ENCODE results near the gene CTBP1.

Gene CTBP1

DNA sequence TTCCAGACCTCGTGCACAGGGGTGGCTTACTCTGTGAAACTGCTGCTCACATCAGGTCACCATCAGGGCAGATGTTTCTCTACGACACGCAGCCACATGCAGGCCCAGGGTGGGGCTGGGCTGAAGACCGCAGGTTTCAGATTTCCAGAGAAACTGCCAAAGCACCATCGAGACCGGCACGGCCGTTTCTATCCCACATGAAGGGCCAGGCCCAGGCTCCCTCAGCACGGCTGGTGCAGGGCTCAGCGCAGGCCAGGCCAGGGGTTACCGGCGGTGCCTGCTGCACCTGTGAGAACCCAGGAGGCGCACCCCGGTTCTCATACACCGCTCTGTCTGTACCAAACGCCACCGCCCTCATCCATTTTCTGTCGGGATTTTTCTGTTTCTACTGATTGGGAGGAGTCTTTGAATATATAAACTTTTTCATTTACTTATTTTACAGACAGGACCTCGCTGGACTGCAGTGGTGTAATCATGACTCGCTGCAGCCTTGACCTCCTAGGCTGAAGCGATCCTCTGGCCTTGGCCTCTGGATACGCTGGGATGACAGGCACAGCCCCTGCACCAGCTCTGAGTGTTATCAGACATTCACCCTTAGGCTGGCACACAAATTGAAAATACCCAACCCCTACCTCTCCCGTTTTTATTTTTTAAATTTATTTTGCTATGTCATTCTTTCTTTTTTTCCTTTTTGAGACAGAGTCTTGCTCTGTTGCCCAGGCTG, 17.1 kb downstream of the CTBP1 start:
- DNase-seq (ENCODE audit: low read depth), result no peak
- no peak for TF ChIP-seq CTCF (conservative IDR thresholded peaks at IDR 0.05; ENCODE audit: low read depth, low read length)
- no peak overlapping the region for H3K4me3 ChIP-seq (ENCODE audit: low read length)

DNA sequence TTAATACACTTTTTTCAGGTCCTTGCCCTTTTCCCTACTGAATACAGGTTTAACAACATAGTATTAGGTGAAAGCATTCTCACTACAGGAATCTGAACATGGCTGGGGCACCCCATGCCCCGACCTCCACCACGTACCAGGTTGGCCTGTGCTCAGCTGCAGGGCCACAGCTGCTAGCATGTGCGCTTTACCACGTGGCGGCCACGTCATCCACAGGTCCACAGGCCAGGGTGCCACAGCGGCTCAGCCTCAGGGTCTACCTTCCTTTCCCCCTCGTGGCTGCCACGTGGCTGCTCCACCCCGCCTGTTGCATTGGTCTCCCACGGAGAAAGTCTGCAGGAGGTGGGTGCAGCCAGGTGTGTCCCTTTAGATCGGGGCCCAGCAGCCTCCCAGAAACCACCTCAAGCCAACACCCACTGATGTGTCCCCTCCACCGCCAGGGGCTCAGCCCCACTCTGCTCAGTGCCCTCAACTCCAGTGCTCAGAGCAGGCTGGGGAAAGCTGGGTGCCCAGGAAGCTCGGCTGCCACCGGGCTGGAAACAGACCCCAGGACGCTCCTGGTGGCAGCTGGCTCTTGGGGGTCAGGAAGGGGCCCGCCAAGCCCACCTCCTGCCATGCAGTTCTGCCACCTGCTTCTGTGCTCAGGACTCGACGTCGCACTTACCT, 17.8 kb downstream of the CTBP1 start:
- no peak overlapping the region for H3K4me3 ChIP-seq (ENCODE audit: low read length)
- DNase-seq (ENCODE audit: low read depth), result no peak
- TF ChIP-seq CTCF (conservative IDR thresholded peaks at IDR 0.05; ENCODE audit: low read depth, low read length), result no peak

DNA sequence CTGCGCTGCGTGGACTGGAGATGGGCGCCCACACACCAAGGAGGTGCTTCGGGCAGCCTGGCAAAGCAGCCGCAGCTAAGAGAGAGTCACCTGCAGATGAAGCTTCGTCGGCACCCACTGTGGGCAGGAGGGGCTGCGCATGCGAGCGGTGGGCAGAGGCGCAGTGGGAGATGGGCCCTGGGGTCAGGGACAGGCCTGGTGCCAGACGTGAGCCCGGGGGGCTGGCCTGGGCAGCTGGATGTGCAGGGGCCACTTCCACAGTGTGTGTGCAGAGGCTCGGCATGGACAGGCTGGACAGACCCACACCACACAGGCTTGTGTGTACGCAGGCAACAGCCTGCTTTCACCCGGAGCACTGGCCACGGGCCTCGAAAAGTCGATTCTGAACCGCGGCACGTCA, 18.6 kb downstream of the CTBP1 start:
- H3K4me3 ChIP-seq (ENCODE audit: low read length), result no peak overlapping the region
- no peak for TF ChIP-seq CTCF (conservative IDR thresholded peaks at IDR 0.05; ENCODE audit: low read depth, low read length)

DNA sequence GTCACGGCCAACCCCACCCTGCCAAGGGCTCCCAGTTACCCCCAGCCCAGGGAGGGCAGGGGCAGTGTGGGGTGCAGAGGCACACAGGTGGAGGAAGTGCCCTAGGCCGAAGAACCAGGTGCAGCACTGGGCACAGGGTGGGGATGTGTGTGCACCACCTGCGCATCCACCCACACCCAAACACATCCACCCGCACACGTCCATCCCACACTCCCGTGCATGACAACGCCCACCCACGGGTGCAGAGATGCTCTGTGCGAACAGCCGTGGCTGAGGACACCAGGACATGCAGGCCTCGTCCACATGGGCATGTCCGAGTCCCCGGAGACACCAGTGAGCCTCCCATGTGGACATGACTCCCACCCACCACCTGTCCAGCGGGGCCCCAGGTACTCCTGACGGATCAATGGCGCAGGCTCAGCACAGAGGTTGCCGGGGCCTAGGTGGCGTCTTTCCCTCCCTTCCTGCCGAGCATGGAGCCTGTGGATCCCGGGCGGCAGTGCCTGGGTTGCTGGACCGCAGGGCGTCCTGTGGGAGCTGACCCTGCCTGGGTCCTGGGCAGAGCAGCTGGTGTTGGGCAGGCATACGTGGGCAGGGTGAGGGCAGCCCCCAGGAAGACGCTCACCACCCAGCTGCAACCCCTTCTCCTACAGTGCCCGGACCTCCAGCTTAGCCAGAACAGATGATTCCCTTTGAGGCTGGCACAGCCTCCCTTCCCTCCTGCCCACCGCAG, 19.6 kb downstream of the CTBP1 start:
- DNase-seq (ENCODE audit: low read depth), result no peak
- no peak overlapping the region for H3K4me3 ChIP-seq (ENCODE audit: low read length)
- TF ChIP-seq CTCF (conservative IDR thresholded peaks at IDR 0.05; ENCODE audit: low read depth, low read length), result no peak

More for the DNA sequence above, 18.6 kb downstream of the CTBP1 start:
- DNase-seq (ENCODE audit: low read depth), result no peak

DNA sequence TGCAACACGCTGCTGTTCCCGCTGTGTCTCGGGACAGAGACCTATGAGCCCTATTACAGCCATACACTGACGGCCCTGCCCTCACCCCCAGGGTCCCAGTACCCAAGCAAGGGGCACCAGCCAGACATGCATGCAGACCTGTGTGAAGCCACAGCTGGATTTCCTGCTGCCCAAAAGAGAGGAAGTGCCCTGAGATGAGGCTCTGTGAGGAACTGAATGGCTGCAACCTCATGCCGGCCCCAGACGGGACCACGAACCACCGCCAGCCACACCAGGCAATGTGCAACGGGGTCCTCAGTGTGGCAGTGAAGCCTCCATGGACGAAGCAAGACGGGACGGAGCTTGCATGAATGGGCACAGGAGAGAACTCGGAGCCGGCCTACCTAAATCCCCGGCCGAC, 21.1 kb downstream of the CTBP1 start:
- no peak for DNase-seq (ENCODE audit: low read depth)
- no peak overlapping the region for H3K4me3 ChIP-seq (ENCODE audit: low read length)
- no peak for TF ChIP-seq CTCF (conservative IDR thresholded peaks at IDR 0.05; ENCODE audit: low read depth, low read length)

GRCh38 chr4:1226598-1226997, 22.3 kb downstream of the CTBP1 start:
- H3K4me3 ChIP-seq (ENCODE audit: low read length), result no peak overlapping the region
- TF ChIP-seq CTCF (conservative IDR thresholded peaks at IDR 0.05; ENCODE audit: low read depth, low read length), result no peak
- DNase-seq (ENCODE audit: low read depth), result no peak

All from retinal pigment epithelial cell (primary cell).